Liver (tissue), 9 donors: Measurements from ENCODE around the gene NINJ2. TPM values are rescaled to one million over a fixed set of nuclear protein-coding genes. Genes with fewer than 3 reads are reported as not detected.

Source experiments
- DNase-seq: peaks from one replicate; pipeline ENCODE4 v3.0.0-alpha.2; 2017; ENCODE audit warnings: low spot score
- H3K27ac ChIP-seq, 2 donors: one replicate each; pipeline ENCODE4 v1.7.0; 2013; ENCODE audit warnings: inconsistent platforms in 2 of 2, low read length in 2 of 2, control low read depth in 1 of 2, low read depth in 1 of 2, mild to moderate bottlenecking in 1 of 2
- H3K27me3 ChIP-seq, 4 donors: one replicate each; pipeline versions ENCODE4 v1.6.1 to v1.7.0; 2013; ENCODE audit warnings: low read length in 3 of 4, inconsistent platforms in 1 of 4, mild to moderate bottlenecking in 1 of 4, moderate library complexity in 1 of 4; ENCODE audit not compliant: control insufficient read depth in 4 of 4, insufficient read depth in 4 of 4
- H3K36me3 ChIP-seq, 4 donors: one replicate each; pipeline versions ENCODE4 v1.6.1 to v1.7.0; 2013; ENCODE audit warnings: low read length in 3 of 4, mild to moderate bottlenecking in 3 of 4, low read depth in 1 of 4, moderate library complexity in 1 of 4; ENCODE audit not compliant: control insufficient read depth in 4 of 4, insufficient read depth in 3 of 4
- H3K4me1 ChIP-seq, 4 donors: one replicate each; pipeline versions ENCODE4 v1.6.1 to v1.7.0; 2013; ENCODE audit warnings: low read length in 3 of 4, mild to moderate bottlenecking in 3 of 4, moderate library complexity in 1 of 4; ENCODE audit not compliant: control insufficient read depth in 4 of 4, insufficient read depth in 4 of 4
- H3K4me3 ChIP-seq, 3 donors: one replicate each; pipeline versions ENCODE4 v1.6.1 to v1.7.0; 2013; ENCODE audit warnings: low read length in 3 of 3, control low read depth in 1 of 3, low read depth in 1 of 3, mild to moderate bottlenecking in 1 of 3
- H3K9ac ChIP-seq, 2 donors: one replicate each; pipeline ENCODE4 v1.7.0; 2013; ENCODE audit warnings: low read length in 2 of 2, mild to moderate bottlenecking in 2 of 2, moderate library complexity in 2 of 2, control low read depth in 1 of 2, low read depth in 1 of 2
- H3K9me3 ChIP-seq, 4 donors: one replicate each; pipeline versions ENCODE4 v1.6.1 to v1.7.0; 2013; ENCODE audit warnings: low read length in 3 of 4; ENCODE audit not compliant: control insufficient read depth in 4 of 4
- EGR1 ChIP-seq, 2 donors: IDR thresholded peaks; 2 replicates each; pipeline ENCODE4 v1.6.1; 2016 to 2018; ENCODE audit warnings: antibody characterized with exemption in 2 of 2, low read depth in 2 of 2
- FOXA1 ChIP-seq: IDR thresholded peaks from 2 replicates; pipeline ENCODE4 v1.6.1; 2016; ENCODE audit warnings: antibody characterized with exemption
- FOXA2 ChIP-seq: IDR thresholded peaks from 2 replicates; pipeline ENCODE4 v1.6.1; 2016; ENCODE audit warnings: antibody characterized with exemption
- HNF4A ChIP-seq, 2 donors: conservative IDR thresholded peaks; 2 replicates each; pipeline ENCODE4 v1.6.1; 2016; ENCODE audit warnings: antibody characterized with exemption in 2 of 2, mild to moderate bottlenecking in 2 of 2
- HNF4G ChIP-seq: IDR thresholded peaks from 2 replicates; pipeline ENCODE4 v1.6.1; 2016; ENCODE audit warnings: antibody characterized with exemption
- JUND ChIP-seq, 2 donors: IDR thresholded peaks; 2 replicates each; pipeline ENCODE4 v1.6.1; 2016; ENCODE audit warnings: antibody characterized with exemption in 2 of 2
- NR2F2 ChIP-seq: IDR thresholded peaks from 2 replicates; pipeline ENCODE4 v1.6.1; 2016; ENCODE audit warnings: antibody characterized with exemption
- RAD21 ChIP-seq, 2 donors: IDR thresholded peaks; 2 replicates each; pipeline ENCODE4 v1.6.1; 2016; ENCODE audit warnings: antibody characterized with exemption in 2 of 2, mild to moderate bottlenecking in 2 of 2
- RXRA ChIP-seq, 2 donors: IDR thresholded peaks; 2 replicates each; pipeline ENCODE4 v1.6.1; 2017 to 2018; ENCODE audit warnings: antibody characterized with exemption in 2 of 2, mild to moderate bottlenecking in 1 of 2
- TAF1 ChIP-seq: conservative IDR thresholded peaks from 2 replicates; pipeline ENCODE4 v1.6.1; 2016; ENCODE audit warnings: antibody characterized with exemption, mild to moderate bottlenecking
- WGBS: extraction: QIAGEN DNeasy Blood & Tissue Kit; methylation state at CpG from one replicate; pipeline ENCODE4 v1.1.7; 2013; 5-methylcytosine and 5-hydroxymethylcytosine counted together
- polyA plus RNA-seq, 2 donors: library from polyadenylated mRNA; stranded (reverse) in 1 of 2; unstranded in 1 of 2; fragments of 200-250 nt in 1 of 2; fragments of >200 nt in 1 of 2; fragmentation: Nextera tagmentation in 1 of 2; extraction: Ambion mirVana in 1 of 2; gene quantifications; one replicate each; pipeline versions ENCODE4 v1.2.1 to v1.2.3, GENCODE V29; 2013 to 2015
- total RNA-seq, 2 donors: library from RNA; depleted of rRNA; stranded (reverse); fragments of >200 nt; gene quantifications; one replicate each; pipeline ENCODE4 v1.2.3, GENCODE V29; 2014
- TF ChIP-seq, protein P1 (sequence below): fragments of 150-350 bp; IDR thresholded peaks from 2 replicates; pipeline ENCODE4 v1.5.1; 2017; ENCODE audit warnings: improper control_type of control experiment, low read depth, low read length; ENCODE audit not compliant: missing input control
- TF ChIP-seq, protein P2 (sequence below): IDR thresholded peaks from 2 replicates; pipeline ENCODE4 v1.6.1; 2016; ENCODE audit warnings: antibody characterized with exemption
- TF ChIP-seq, protein P3 (sequence below): IDR thresholded peaks from 2 replicates; pipeline ENCODE4 v1.6.1; 2016; ENCODE audit warnings: antibody characterized with exemption
- TF ChIP-seq, protein P4 (sequence below): IDR thresholded peaks from 2 replicates; pipeline ENCODE4 v1.6.1; 2016; ENCODE audit warnings: antibody characterized with exemption
- TF ChIP-seq, protein P5 (sequence below): IDR thresholded peaks from 2 replicates; pipeline ENCODE4 v1.6.1; 2016; ENCODE audit warnings: antibody characterized with exemption, mild to moderate bottlenecking
- donor health status: healthy.
- donor health status: healthy.
- donor health status: healthy.
- donor health status: healthy.
- donor health status: healthy.

Gene NINJ2
- total and polyA plus RNA-seq, 4 donors, result 6.7 to 16.5 (median 15.4) TPM

DNA sequence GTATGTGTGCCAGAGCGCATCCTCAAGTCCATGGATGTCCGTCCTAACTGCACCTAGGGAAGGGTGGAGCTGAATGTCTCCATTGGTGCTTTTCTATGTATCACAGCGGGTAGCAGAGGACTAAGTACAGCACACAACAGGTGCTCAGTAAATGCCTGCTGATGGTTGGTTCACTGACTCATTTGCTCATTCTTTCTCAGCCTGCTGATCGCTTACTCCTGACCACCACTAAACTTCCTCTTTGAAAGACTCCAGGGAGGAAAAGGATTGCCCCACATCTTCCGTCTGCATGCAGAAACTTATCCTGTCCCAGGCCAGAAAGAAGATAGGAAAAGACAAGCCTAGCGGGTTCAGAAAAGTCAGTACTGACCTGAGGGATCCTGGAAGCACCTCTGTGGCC, 137.2 kb downstream of the NINJ2 start:
- Histone ChIP-seq H3K36me3 (no peaks in the 10 kb centered on the region), H3K9me3 (peaks cover 0 to 2% (median 0%) of the 10 kb centered on the region in 4 donors), H3K9ac (no peak overlapping the region), H3K27ac (no peak overlapping the region), H3K4me1 (no peaks in the 10 kb centered on the region), H3K27me3 (no peaks in the 10 kb centered on the region), H3K4me3 (no peak overlapping the region)
- DNase-seq, result no peak
- 84% methylated on average over 6 of the region's 6 CpGs for WGBS
- TF ChIP-seq RAD21 (IDR thresholded peaks at IDR 0.05), result no peak
- TF ChIP-seq, protein P1, sequence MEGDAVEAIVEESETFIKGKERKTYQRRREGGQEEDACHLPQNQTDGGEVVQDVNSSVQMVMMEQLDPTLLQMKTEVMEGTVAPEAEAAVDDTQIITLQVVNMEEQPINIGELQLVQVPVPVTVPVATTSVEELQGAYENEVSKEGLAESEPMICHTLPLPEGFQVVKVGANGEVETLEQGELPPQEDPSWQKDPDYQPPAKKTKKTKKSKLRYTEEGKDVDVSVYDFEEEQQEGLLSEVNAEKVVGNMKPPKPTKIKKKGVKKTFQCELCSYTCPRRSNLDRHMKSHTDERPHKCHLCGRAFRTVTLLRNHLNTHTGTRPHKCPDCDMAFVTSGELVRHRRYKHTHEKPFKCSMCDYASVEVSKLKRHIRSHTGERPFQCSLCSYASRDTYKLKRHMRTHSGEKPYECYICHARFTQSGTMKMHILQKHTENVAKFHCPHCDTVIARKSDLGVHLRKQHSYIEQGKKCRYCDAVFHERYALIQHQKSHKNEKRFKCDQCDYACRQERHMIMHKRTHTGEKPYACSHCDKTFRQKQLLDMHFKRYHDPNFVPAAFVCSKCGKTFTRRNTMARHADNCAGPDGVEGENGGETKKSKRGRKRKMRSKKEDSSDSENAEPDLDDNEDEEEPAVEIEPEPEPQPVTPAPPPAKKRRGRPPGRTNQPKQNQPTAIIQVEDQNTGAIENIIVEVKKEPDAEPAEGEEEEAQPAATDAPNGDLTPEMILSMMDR, result no peak
- TF ChIP-seq, protein P2, sequence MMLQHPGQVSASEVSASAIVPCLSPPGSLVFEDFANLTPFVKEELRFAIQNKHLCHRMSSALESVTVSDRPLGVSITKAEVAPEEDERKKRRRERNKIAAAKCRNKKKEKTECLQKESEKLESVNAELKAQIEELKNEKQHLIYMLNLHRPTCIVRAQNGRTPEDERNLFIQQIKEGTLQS, result no peak
- TF ChIP-seq JUND (IDR thresholded peaks at IDR 0.05), result no peak
- no peak for TF ChIP-seq HNF4G

DNA sequence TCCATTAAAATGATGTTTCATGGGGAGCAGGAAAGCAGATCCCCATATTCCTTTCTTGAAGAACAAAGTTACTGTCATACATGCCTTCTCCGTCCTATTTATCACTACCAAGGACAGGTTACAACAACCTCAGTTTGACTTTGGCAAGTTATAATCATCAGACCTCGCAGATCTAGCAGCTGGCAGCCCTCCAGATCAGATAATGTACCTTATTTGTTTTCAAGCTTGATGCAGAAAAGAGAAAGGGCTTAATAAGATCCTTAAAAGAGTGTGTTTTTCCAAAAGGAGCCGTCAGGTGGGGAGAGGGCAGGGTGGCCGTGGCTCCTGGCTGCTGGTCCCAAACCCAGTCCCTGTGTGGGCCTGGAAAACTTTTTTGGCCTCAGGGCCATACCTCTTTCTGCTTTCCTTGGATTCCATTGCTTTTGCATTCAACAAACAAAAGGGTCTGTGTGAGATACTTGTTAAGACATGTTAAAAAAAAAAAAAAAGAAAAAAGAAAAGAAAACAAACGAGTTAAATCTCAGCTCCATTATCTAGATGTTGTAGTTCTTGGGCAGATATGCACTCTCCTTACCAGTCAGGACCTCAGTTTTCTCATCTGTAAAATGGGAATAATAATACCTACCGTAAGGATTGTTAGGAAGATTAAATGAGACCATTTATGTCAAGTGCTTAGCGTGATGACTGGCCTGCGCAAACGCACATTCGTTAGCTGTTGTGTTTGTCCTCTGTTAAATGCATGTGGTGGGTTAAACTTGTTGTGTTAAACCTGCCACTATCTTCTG, 138.9 kb downstream of the NINJ2 start:
- H3K9ac ChIP-seq, result no peak overlapping the region
- H3K36me3 ChIP-seq, result no peaks in the 10 kb centered on the region
- H3K27me3 ChIP-seq, result no peaks in the 10 kb centered on the region
- no peak for DNase-seq
- no peak for TF ChIP-seq EGR1 (IDR thresholded peaks at IDR 0.05; ENCODE audit: low read depth in 2 of 2)
- TF ChIP-seq, protein P3, sequence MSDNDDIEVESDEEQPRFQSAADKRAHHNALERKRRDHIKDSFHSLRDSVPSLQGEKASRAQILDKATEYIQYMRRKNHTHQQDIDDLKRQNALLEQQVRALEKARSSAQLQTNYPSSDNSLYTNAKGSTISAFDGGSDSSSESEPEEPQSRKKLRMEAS, result no peak
- no peak for TF ChIP-seq RAD21 (IDR thresholded peaks at IDR 0.05)
- TF ChIP-seq NR2F2, result no peak
- TF ChIP-seq, protein P4, sequence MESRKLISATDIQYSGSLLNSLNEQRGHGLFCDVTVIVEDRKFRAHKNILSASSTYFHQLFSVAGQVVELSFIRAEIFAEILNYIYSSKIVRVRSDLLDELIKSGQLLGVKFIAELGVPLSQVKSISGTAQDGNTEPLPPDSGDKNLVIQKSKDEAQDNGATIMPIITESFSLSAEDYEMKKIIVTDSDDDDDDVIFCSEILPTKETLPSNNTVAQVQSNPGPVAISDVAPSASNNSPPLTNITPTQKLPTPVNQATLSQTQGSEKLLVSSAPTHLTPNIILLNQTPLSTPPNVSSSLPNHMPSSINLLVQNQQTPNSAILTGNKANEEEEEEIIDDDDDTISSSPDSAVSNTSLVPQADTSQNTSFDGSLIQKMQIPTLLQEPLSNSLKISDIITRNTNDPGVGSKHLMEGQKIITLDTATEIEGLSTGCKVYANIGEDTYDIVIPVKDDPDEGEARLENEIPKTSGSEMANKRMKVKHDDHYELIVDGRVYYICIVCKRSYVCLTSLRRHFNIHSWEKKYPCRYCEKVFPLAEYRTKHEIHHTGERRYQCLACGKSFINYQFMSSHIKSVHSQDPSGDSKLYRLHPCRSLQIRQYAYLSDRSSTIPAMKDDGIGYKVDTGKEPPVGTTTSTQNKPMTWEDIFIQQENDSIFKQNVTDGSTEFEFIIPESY, result no peak
- TF ChIP-seq, protein P2, result no peak
- TF ChIP-seq, protein P5, sequence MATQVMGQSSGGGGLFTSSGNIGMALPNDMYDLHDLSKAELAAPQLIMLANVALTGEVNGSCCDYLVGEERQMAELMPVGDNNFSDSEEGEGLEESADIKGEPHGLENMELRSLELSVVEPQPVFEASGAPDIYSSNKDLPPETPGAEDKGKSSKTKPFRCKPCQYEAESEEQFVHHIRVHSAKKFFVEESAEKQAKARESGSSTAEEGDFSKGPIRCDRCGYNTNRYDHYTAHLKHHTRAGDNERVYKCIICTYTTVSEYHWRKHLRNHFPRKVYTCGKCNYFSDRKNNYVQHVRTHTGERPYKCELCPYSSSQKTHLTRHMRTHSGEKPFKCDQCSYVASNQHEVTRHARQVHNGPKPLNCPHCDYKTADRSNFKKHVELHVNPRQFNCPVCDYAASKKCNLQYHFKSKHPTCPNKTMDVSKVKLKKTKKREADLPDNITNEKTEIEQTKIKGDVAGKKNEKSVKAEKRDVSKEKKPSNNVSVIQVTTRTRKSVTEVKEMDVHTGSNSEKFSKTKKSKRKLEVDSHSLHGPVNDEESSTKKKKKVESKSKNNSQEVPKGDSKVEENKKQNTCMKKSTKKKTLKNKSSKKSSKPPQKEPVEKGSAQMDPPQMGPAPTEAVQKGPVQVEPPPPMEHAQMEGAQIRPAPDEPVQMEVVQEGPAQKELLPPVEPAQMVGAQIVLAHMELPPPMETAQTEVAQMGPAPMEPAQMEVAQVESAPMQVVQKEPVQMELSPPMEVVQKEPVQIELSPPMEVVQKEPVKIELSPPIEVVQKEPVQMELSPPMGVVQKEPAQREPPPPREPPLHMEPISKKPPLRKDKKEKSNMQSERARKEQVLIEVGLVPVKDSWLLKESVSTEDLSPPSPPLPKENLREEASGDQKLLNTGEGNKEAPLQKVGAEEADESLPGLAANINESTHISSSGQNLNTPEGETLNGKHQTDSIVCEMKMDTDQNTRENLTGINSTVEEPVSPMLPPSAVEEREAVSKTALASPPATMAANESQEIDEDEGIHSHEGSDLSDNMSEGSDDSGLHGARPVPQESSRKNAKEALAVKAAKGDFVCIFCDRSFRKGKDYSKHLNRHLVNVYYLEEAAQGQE, result no peak
- TF ChIP-seq HNF4A (conservative IDR thresholded peaks at IDR 0.05), result no peak
- TF ChIP-seq, protein P1, result no peak
- no peak for TF ChIP-seq TAF1
- TF ChIP-seq FOXA1, result no peak
- no peak for TF ChIP-seq FOXA2
- TF ChIP-seq JUND (IDR thresholded peaks at IDR 0.05), result no peak
- TF ChIP-seq RXRA (IDR thresholded peaks at IDR 0.05), result no peak
- 83% methylated on average over 10 of the region's 10 CpGs for WGBS
- no peak overlapping the region for H3K4me3 ChIP-seq
- no peaks in the 10 kb centered on the region for H3K9me3 ChIP-seq
- H3K4me1 ChIP-seq, result no peaks in the 10 kb centered on the region
- no peak overlapping the region for H3K27ac ChIP-seq
